Large intestine (tissue), 3 donors: ENCODE data around the gene ARF3. TPM values are rescaled to one million over a fixed set of nuclear protein-coding genes. Genes with fewer than 3 reads are reported as not detected.

ENCODE experiments used
- DNase-seq, 2 donors: peaks; one replicate each; pipeline versions ENCODE4 v3.0.0 to v3.0.0-alpha.2; 2013
- H3K27ac ChIP-seq: one replicate; pipeline ENCODE4 v1.5.1; 2013; ENCODE audit warnings: low read length
- H3K27me3 ChIP-seq: 2 replicates; pipeline ENCODE4 v1.6.1; 2013; ENCODE audit warnings: low read length; ENCODE audit not compliant: control insufficient read depth, insufficient read depth
- H3K36me3 ChIP-seq: 2 replicates; pipeline ENCODE4 v1.6.1; 2013; ENCODE audit warnings: low read length; ENCODE audit not compliant: control insufficient read depth, insufficient read depth
- H3K4me1 ChIP-seq: one replicate; pipeline ENCODE4 v1.6.1; 2013; ENCODE audit warnings: low read length; ENCODE audit not compliant: control insufficient read depth, insufficient read depth
- H3K4me3 ChIP-seq: one replicate; pipeline ENCODE4 v1.5.1; 2013; ENCODE audit warnings: low read length
- H3K9me3 ChIP-seq: one replicate; pipeline ENCODE4 v1.6.1; 2013; ENCODE audit warnings: mild to moderate bottlenecking, low read depth, low read length, moderate library complexity; ENCODE audit not compliant: control insufficient read depth
- WGBS: methylation state at CpG from one replicate; pipeline ENCODE4 v1.1.5; 2013; ENCODE audit warnings: low lambda C conversion rate; ENCODE audit not compliant: insufficient coverage; 5-methylcytosine and 5-hydroxymethylcytosine counted together
- polyA plus RNA-seq: library from polyadenylated mRNA; unstranded; fragments of 120-200 nt; gene quantifications from one replicate; pipeline ENCODE4 v1.2.1, GENCODE V29; 2013

ARF3 gene
- polyA plus RNA-seq, 1 donor = 92.4 TPM

- Histone ChIP-seq H3K36me3 (no peaks in the 10 kb centered on the region), H3K4me3 (no peak overlapping the region), H3K9me3 (peaks cover 14% of the 10 kb centered on the region), H3K27me3 (peaks cover 92% of the 10 kb centered on the region), H3K27ac (no peak overlapping the region), H3K4me1 (peaks cover 34% of the 10 kb centered on the region)
- no peak for DNase-seq
- WGBS = no CpG with 5 or more reads among the region's 3 CpGs
These were observed 15.7 kb upstream of the ARF3 start for GRCh38 chr12:48972952-48973483.

GRCh38 chr12:48972213-48972951 lies 15.1 kb upstream of the ARF3 start:
- no peaks in the 10 kb centered on the region for H3K36me3 ChIP-seq
- H3K4me3 ChIP-seq = no peak overlapping the region
- no peak for DNase-seq
- H3K4me1 ChIP-seq = peaks cover 28% of the 10 kb centered on the region
- H3K27ac ChIP-seq = no peak overlapping the region
- peaks cover 14% of the 10 kb centered on the region for H3K9me3 ChIP-seq
- H3K27me3 ChIP-seq = peaks cover 91% of the 10 kb centered on the region
- WGBS = no CpG with 5 or more reads among the region's 23 CpGs

- WGBS = 7% methylated on average over 3 of the region's 10 CpGs
- peaks cover 83% of the 10 kb centered on the region for H3K27me3 ChIP-seq
These were observed 13.5 kb upstream of the ARF3 start for GRCh38 chr12:48970702-48971334.

GRCh38 chr12:48969833-48970701 lies 12.8 kb upstream of the ARF3 start:
- H3K4me1 ChIP-seq = peaks cover 27% of the 10 kb centered on the region
- peaks cover 81% of the 10 kb centered on the region for H3K27me3 ChIP-seq
- H3K36me3 ChIP-seq = no peaks in the 10 kb centered on the region
- H3K27ac ChIP-seq = no peak overlapping the region
- no peak overlapping the region for H3K4me3 ChIP-seq
- peaks cover 14% of the 10 kb centered on the region for H3K9me3 ChIP-seq
- no CpG with 5 or more reads among the region's 77 CpGs for WGBS
- DNase-seq = peak in 1 of 2 donors; percentile 44

More at GRCh38 chr12:48970702-48971334, 13.5 kb upstream of the ARF3 start:
- no peak overlapping the region for H3K27ac ChIP-seq
- H3K4me3 ChIP-seq = no peak overlapping the region
- DNase-seq = no peak
- peaks cover 27% of the 10 kb centered on the region for H3K4me1 ChIP-seq
- no peaks in the 10 kb centered on the region for H3K36me3 ChIP-seq
- peaks cover 14% of the 10 kb centered on the region for H3K9me3 ChIP-seq

GRCh38 chr12:48969160-48969771 lies 12.0 kb upstream of the ARF3 start:
- Histone ChIP-seq H3K9me3 (peaks cover 14% of the 10 kb centered on the region), H3K4me3 (no peak overlapping the region), H3K4me1 (peaks cover 27% of the 10 kb centered on the region), H3K27me3 (peaks cover 77% of the 10 kb centered on the region), H3K27ac (no peak overlapping the region), H3K36me3 (no peaks in the 10 kb centered on the region)
- DNase-seq = no peak
- no CpG with 5 or more reads among the region's 8 CpGs for WGBS

- no peaks in the 10 kb centered on the region for H3K36me3 ChIP-seq
- H3K4me3 ChIP-seq = no peak overlapping the region
- no peak for DNase-seq
- peaks cover 69% of the 10 kb centered on the region for H3K27me3 ChIP-seq
- H3K27ac ChIP-seq = no peak overlapping the region
- WGBS = no CpG with 5 or more reads among the region's 3 CpGs
- H3K4me1 ChIP-seq = peaks cover 27% of the 10 kb centered on the region
- H3K9me3 ChIP-seq = peaks cover 13% of the 10 kb centered on the region
These were observed 11.2 kb upstream of the ARF3 start for GRCh38 chr12:48968467-48968866.

GRCh38 chr12:48967991-48968390 lies 10.7 kb upstream of the ARF3 start:
- H3K4me3 ChIP-seq = no peak overlapping the region
- H3K27ac ChIP-seq = no peak overlapping the region
- peaks cover 64% of the 10 kb centered on the region for H3K27me3 ChIP-seq
- no peak for DNase-seq
- H3K4me1 ChIP-seq = peaks cover 27% of the 10 kb centered on the region
- H3K9me3 ChIP-seq = peaks cover 12% of the 10 kb centered on the region
- H3K36me3 ChIP-seq = no peaks in the 10 kb centered on the region
- no CpG with 5 or more reads among the region's 7 CpGs for WGBS

GRCh38 chr12:48966177-48966895 lies 9.0 kb upstream of the ARF3 start:
- Histone ChIP-seq H3K27ac (no peak overlapping the region), H3K36me3 (no peaks in the 10 kb centered on the region), H3K4me1 (peaks cover 21% of the 10 kb centered on the region), H3K4me3 (no peak overlapping the region), H3K9me3 (peaks cover 4% of the 10 kb centered on the region), H3K27me3 (peaks cover 48% of the 10 kb centered on the region)
- WGBS = no CpG with 5 or more reads among the region's 20 CpGs
- no peak for DNase-seq

GRCh38 chr12:48965298-48965838 lies 8.1 kb upstream of the ARF3 start:
- Histone ChIP-seq H3K4me3 (no peak overlapping the region), H3K27me3 (peaks cover 38% of the 10 kb centered on the region), H3K36me3 (no peaks in the 10 kb centered on the region), H3K4me1 (peaks cover 12% of the 10 kb centered on the region), H3K27ac (no peak overlapping the region), H3K9me3 (peaks cover 3% of the 10 kb centered on the region)
- no peak for DNase-seq
